Neural cell (in vitro differentiated cells): ENCODE measurements around the gene LDLRAD2. TPM values are rescaled to one million over a fixed set of nuclear protein-coding genes. Genes with fewer than 3 reads are reported as not detected.

ENCODE experiments used
- H2AFZ ChIP-seq: fragments of 200-600, 300-800 bp; sonication (generic), shearing (Covaris generic); 2 replicates; pipeline ENCODE4 v1.6.0; 2014; ENCODE audit warnings: low read depth, mild to moderate bottlenecking, antibody characterized with exemption, low read length, moderate library complexity
- H3F3A ChIP-seq: fragments of 200-600 bp; shearing (Covaris generic); 2 replicates; pipeline ENCODE4 v1.6.1; 2016; ENCODE audit warnings: mild to moderate bottlenecking, moderate library complexity, mixed read lengths, antibody characterized with exemption, low read length; ENCODE audit not compliant: insufficient read depth, poor library complexity, severe bottlenecking
- H3K27ac ChIP-seq: fragments of 200-600, 300-800 bp; sonication (generic), shearing (Covaris generic); 2 replicates; pipeline ENCODE4 v1.5.1; 2014; ENCODE audit warnings: mild to moderate bottlenecking, low read length, moderate library complexity
- H3K27me3 ChIP-seq: fragments of 300-800, 200-600 bp; sonication (generic), shearing (Covaris generic); 2 replicates; pipeline ENCODE4 v1.6.0; 2014; ENCODE audit warnings: mild to moderate bottlenecking, low read depth, low read length, moderate library complexity; ENCODE audit not compliant: insufficient read depth
- H3K36me3 ChIP-seq: fragments of 300-800, 200-600 bp; sonication (generic), shearing (Covaris generic); 2 replicates; pipeline ENCODE4 v1.5.1; 2014; ENCODE audit warnings: mild to moderate bottlenecking, antibody characterized with exemption, low read length, moderate library complexity; ENCODE audit not compliant: insufficient read depth
- H3K4me2 ChIP-seq: fragments of 300-800, 200-600 bp; sonication (generic), shearing (Covaris generic); 2 replicates; pipeline ENCODE4 v1.6.0; 2014; ENCODE audit warnings: mild to moderate bottlenecking, low read length
- H3K4me3 ChIP-seq: fragments of 300-800, 200-600 bp; sonication (generic), shearing (Covaris generic); 2 replicates; pipeline ENCODE4 v1.5.1; 2014; ENCODE audit warnings: mild to moderate bottlenecking, low read length, moderate library complexity
- H3K79me2 ChIP-seq: fragments of 200-600 bp; shearing (Covaris generic); replicated peaks from 2 replicates; pipeline ENCODE4 v1.6.0; 2014; ENCODE audit warnings: mild to moderate bottlenecking, low read length, moderate library complexity; ENCODE audit not compliant: insufficient read depth
- H3K9ac ChIP-seq: fragments of 300-800, 200-600 bp; sonication (generic), shearing (Covaris generic); 2 replicates; pipeline ENCODE4 v1.6.1; 2016; ENCODE audit warnings: mild to moderate bottlenecking, low read length, mixed read lengths
- H3K9me2 ChIP-seq: fragments of 200-600 bp; shearing (Covaris generic); 2 replicates; pipeline ENCODE4 v1.6.1; 2016; ENCODE audit warnings: mild to moderate bottlenecking, low read length, mixed read lengths; ENCODE audit not compliant: insufficient read depth
- H3K9me3 ChIP-seq: fragments of 200-600, 300-800 bp; sonication (generic), shearing (Covaris generic); 2 replicates; pipeline ENCODE4 v1.6.1; 2016; ENCODE audit warnings: mild to moderate bottlenecking, mixed run types, low read length, moderate library complexity, mixed read lengths
- H4K20me1 ChIP-seq: fragments of 200-600 bp; shearing (Covaris generic); 2 replicates; pipeline ENCODE4 v1.6.1; 2016; ENCODE audit warnings: mild to moderate bottlenecking, mixed run types; ENCODE audit not compliant: insufficient read depth
- EP300 ChIP-seq: fragments of 450-650 bp; conservative IDR thresholded peaks from 2 replicates; pipeline ENCODE4 v1.6.1; 2014; ENCODE audit warnings: antibody characterized with exemption, mild to moderate bottlenecking, moderate library complexity; ENCODE audit not compliant: poor library complexity, severe bottlenecking
- EZH2 ChIP-seq: fragments of 200-600, 300-800 bp; shearing (Covaris generic), sonication (generic); IDR thresholded peaks from 2 replicates; pipeline ENCODE4 v1.6.1; 2014; ENCODE audit warnings: antibody characterized with exemption, low read length, borderline replicate concordance, mild to moderate bottlenecking; ENCODE audit not compliant: insufficient read depth, poor library complexity, severe bottlenecking
- MXI1 ChIP-seq: fragments of 450-650 bp; conservative IDR thresholded peaks from 2 replicates; pipeline ENCODE4 v1.6.1; 2014; ENCODE audit warnings: antibody characterized with exemption, mild to moderate bottlenecking; ENCODE audit not compliant: poor library complexity, severe bottlenecking
- POLR2AphosphoS5 ChIP-seq: IDR thresholded peaks from 2 replicates; pipeline ENCODE4 v1.6.1; 2012
- RAD21 ChIP-seq: fragments of 450-650 bp; conservative IDR thresholded peaks from 2 replicates; pipeline ENCODE4 v1.6.1; 2014; ENCODE audit warnings: antibody characterized with exemption, mild to moderate bottlenecking, moderate library complexity
- REST ChIP-seq: IDR thresholded peaks from 2 replicates; pipeline ENCODE4 v1.6.1; 2012; ENCODE audit warnings: borderline replicate concordance
- SMC3 ChIP-seq: fragments of 450-650 bp; conservative IDR thresholded peaks from 2 replicates; pipeline ENCODE4 v1.6.1; 2014; ENCODE audit warnings: antibody characterized with exemption, mild to moderate bottlenecking, moderate library complexity; ENCODE audit not compliant: poor library complexity
- TAF1 ChIP-seq: IDR thresholded peaks from 2 replicates; pipeline ENCODE4 v1.6.1; 2012; ENCODE audit warnings: low read depth
- polyA plus RNA-seq: library from polyadenylated mRNA; depleted of rRNA; stranded (reverse); fragments of >200 nt; gene quantifications from 2 replicates; pipeline ENCODE4 v1.2.3, GENCODE V29; 2014
- TF ChIP-seq, protein P1 (sequence below): fragments of 450-650 bp; IDR thresholded peaks from 2 replicates; pipeline ENCODE4 v1.5.1; 2014; ENCODE audit warnings: antibody characterized with exemption, mild to moderate bottlenecking, moderate library complexity; ENCODE audit not compliant: poor library complexity, severe bottlenecking

LDLRAD2 gene
- polyA plus RNA-seq, 1 donor from 2014 or later: not detected

- no peak for TF ChIP-seq SMC3
- no peak for TF ChIP-seq MXI1
- TF ChIP-seq REST: no peak
- no peak for TF ChIP-seq EZH2
- TF ChIP-seq RAD21: no peak
- TF ChIP-seq POLR2AphosphoS5: no peak
- TF ChIP-seq TAF1: no peak
- no peaks in the 10 kb centered on the region for H3F3A ChIP-seq
- no peak overlapping the region for H3K4me3 ChIP-seq
- no peaks in the 10 kb centered on the region for H4K20me1 ChIP-seq
- H3K9me2 ChIP-seq: no peaks in the 10 kb centered on the region
- no peak overlapping the region for H3K9ac ChIP-seq
- peaks cover 7% of the 10 kb centered on the region for H3K27me3 ChIP-seq
- H2AFZ ChIP-seq: no peak overlapping the region
- no peak overlapping the region for H3K4me2 ChIP-seq
- H3K27ac ChIP-seq: no peak overlapping the region
- H3K9me3 ChIP-seq: no peaks in the 10 kb centered on the region
- no peaks in the 10 kb centered on the region for H3K36me3 ChIP-seq
- no peaks in the 10 kb centered on the region for H3K79me2 ChIP-seq
Observed at GRCh38 chr1:21815724-21816321, 3.8 kb downstream of the LDLRAD2 start.

- H3K9ac ChIP-seq: no peak overlapping the region
- TF ChIP-seq MXI1 (no peak), REST (no peak), EZH2 (no peak), RAD21 (no peak), TAF1 (no peak), EP300 (no peak), POLR2AphosphoS5 (no peak), SMC3 (no peak)
- TF ChIP-seq, protein P1, sequence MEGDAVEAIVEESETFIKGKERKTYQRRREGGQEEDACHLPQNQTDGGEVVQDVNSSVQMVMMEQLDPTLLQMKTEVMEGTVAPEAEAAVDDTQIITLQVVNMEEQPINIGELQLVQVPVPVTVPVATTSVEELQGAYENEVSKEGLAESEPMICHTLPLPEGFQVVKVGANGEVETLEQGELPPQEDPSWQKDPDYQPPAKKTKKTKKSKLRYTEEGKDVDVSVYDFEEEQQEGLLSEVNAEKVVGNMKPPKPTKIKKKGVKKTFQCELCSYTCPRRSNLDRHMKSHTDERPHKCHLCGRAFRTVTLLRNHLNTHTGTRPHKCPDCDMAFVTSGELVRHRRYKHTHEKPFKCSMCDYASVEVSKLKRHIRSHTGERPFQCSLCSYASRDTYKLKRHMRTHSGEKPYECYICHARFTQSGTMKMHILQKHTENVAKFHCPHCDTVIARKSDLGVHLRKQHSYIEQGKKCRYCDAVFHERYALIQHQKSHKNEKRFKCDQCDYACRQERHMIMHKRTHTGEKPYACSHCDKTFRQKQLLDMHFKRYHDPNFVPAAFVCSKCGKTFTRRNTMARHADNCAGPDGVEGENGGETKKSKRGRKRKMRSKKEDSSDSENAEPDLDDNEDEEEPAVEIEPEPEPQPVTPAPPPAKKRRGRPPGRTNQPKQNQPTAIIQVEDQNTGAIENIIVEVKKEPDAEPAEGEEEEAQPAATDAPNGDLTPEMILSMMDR: no peak
- H3K4me2 ChIP-seq: no peak overlapping the region
- H3K9me2 ChIP-seq: no peaks in the 10 kb centered on the region
- no peaks in the 10 kb centered on the region for H3F3A ChIP-seq
- no peak overlapping the region for H3K27ac ChIP-seq
- no peaks in the 10 kb centered on the region for H3K79me2 ChIP-seq
- no peaks in the 10 kb centered on the region for H3K36me3 ChIP-seq
- no peaks in the 10 kb centered on the region for H4K20me1 ChIP-seq
- no peaks in the 10 kb centered on the region for H3K9me3 ChIP-seq
- peaks cover 7% of the 10 kb centered on the region for H3K27me3 ChIP-seq
- H3K4me3 ChIP-seq: no peak overlapping the region
- H2AFZ ChIP-seq: no peak overlapping the region
Observed at GRCh38 chr1:21816602-21817302, 4.7 kb downstream of the LDLRAD2 start.
